Glutamatergic neuron (in vitro differentiated cells): ENCODE measurements around the gene EPHB6. TPM values are rescaled to one million over a fixed set of nuclear protein-coding genes. Genes with fewer than 3 reads are reported as not detected.

Experiments used
- DNase-seq: peaks from one replicate; pipeline ENCODE4 v3.0.0; 2022
- H3K27ac Mint-ChIP-seq: one replicate; pipeline ENCODE4 v1.8.0; 2020; ENCODE audit warnings: mild to moderate bottlenecking, mixed read lengths, inconsistent platforms; ENCODE audit not compliant: unreplicated experiment
- H3K27me3 Mint-ChIP-seq: one replicate; pipeline ENCODE4 v1.8.0; 2020; ENCODE audit warnings: mild to moderate bottlenecking, moderate library complexity, mixed read lengths, inconsistent platforms; ENCODE audit not compliant: unreplicated experiment
- H3K36me3 Mint-ChIP-seq: one replicate; pipeline ENCODE4 v1.8.0; 2020; ENCODE audit warnings: mild to moderate bottlenecking, mixed read lengths, inconsistent platforms; ENCODE audit not compliant: unreplicated experiment
- H3K4me1 Mint-ChIP-seq: one replicate; pipeline ENCODE4 v1.8.0; 2020; ENCODE audit warnings: mild to moderate bottlenecking, low read depth, mixed read lengths, inconsistent platforms; ENCODE audit not compliant: unreplicated experiment
- H3K4me3 Mint-ChIP-seq: one replicate; pipeline ENCODE4 v1.8.0; 2020; ENCODE audit warnings: mild to moderate bottlenecking, mixed read lengths, inconsistent platforms; ENCODE audit not compliant: unreplicated experiment
- H3K9me3 Mint-ChIP-seq: one replicate; pipeline ENCODE4 v1.8.0; 2020; ENCODE audit warnings: mild to moderate bottlenecking, moderate library complexity, mixed read lengths, inconsistent platforms; ENCODE audit not compliant: unreplicated experiment
- CTCF ChIP-seq: fragments of 200-600 bp; sonication (generic); IDR thresholded peaks from one replicate; pipeline ENCODE4 v1.5.0; 2021; ENCODE audit not compliant: partially characterized antibody, unreplicated experiment
- total RNA-seq: library from RNA; stranded (reverse); fragmentation: NEBNext Ultra II Directional; extraction: Animal tissue kit (Norgen Biotek cat#: 25700); gene quantifications from one replicate; pipeline ENCODE4 v1.2.1, GENCODE V29; 2021; ENCODE audit not compliant: unreplicated experiment

The EPHB6 gene
- total RNA-seq, 1 donor from 2014 or later: 21.4 TPM

GRCh38 chr7:142897691-142898090 lies 42.8 kb downstream of the EPHB6 start:
- no peak overlapping the region for H3K4me3 Mint-ChIP-seq
- H3K27me3 Mint-ChIP-seq: peaks cover 2% of the 10 kb centered on the region
- no peaks in the 10 kb centered on the region for H3K36me3 Mint-ChIP-seq
- TF ChIP-seq CTCF: no peak
- no peak overlapping the region for H3K27ac Mint-ChIP-seq
- no peak for DNase-seq
- no peaks in the 10 kb centered on the region for H3K4me1 Mint-ChIP-seq
- no peaks in the 10 kb centered on the region for H3K9me3 Mint-ChIP-seq

GRCh38 chr7:142898377-142899170 lies 43.7 kb downstream of the EPHB6 start:
- Mint-ChIP-seq H3K4me3 (no peak overlapping the region), H3K9me3 (no peaks in the 10 kb centered on the region), H3K36me3 (no peaks in the 10 kb centered on the region), H3K4me1 (no peaks in the 10 kb centered on the region), H3K27ac (no peak overlapping the region), H3K27me3 (peaks cover 2% of the 10 kb centered on the region)
- no peak for TF ChIP-seq CTCF
- DNase-seq: no peak

- DNase-seq: no peak
- TF ChIP-seq CTCF: no peak
- Mint-ChIP-seq H3K36me3 (no peaks in the 10 kb centered on the region), H3K9me3 (no peaks in the 10 kb centered on the region), H3K27me3 (peaks cover 2% of the 10 kb centered on the region), H3K4me1 (no peaks in the 10 kb centered on the region), H3K27ac (no peak overlapping the region), H3K4me3 (no peak overlapping the region)
These were observed 44.8 kb downstream of the EPHB6 start for GRCh38 chr7:142899661-142900060.

GRCh38 chr7:142901426-142902259 lies 46.8 kb downstream of the EPHB6 start:
- TF ChIP-seq CTCF: no peak
- Mint-ChIP-seq H3K27ac (no peak overlapping the region), H3K27me3 (no peaks in the 10 kb centered on the region)

GRCh38 chr7:142904128-142904527 lies 49.3 kb downstream of the EPHB6 start:
- no peaks in the 10 kb centered on the region for H3K36me3 Mint-ChIP-seq
- peaks cover 3% of the 10 kb centered on the region for H3K9me3 Mint-ChIP-seq
- DNase-seq: no peak
- H3K27ac Mint-ChIP-seq: no peak overlapping the region
- no peaks in the 10 kb centered on the region for H3K27me3 Mint-ChIP-seq
- H3K4me3 Mint-ChIP-seq: no peak overlapping the region
- no peak for TF ChIP-seq CTCF
- H3K4me1 Mint-ChIP-seq: no peaks in the 10 kb centered on the region

More at GRCh38 chr7:142901426-142902259, 46.8 kb downstream of the EPHB6 start:
- Mint-ChIP-seq H3K4me3 (no peak overlapping the region), H3K9me3 (no peaks in the 10 kb centered on the region), H3K36me3 (no peaks in the 10 kb centered on the region), H3K4me1 (no peaks in the 10 kb centered on the region)
- no peak for DNase-seq
